Motor neuron (in vitro differentiated cells): ENCODE measurements around the gene CFAP107. TPM values are rescaled to one million over a fixed set of nuclear protein-coding genes. Genes with fewer than 3 reads are reported as not detected.

Experiments
- ATAC-seq, 8 experiments: fragments of 200-7000 bp; cut with Tn5 transposase; replicated peaks in 6 of 8; 2 replicates each; pipeline ENCODE4 v1.8.0; 2021; ENCODE audit warnings: mild to moderate bottlenecking in 8 of 8, moderate library complexity in 8 of 8
- H3K27ac ChIP-seq, 2 donors: fragments of 250-450 bp; sonication (Bioruptor Pico); 2 replicates each; pipeline ENCODE4 v1.9.0; 2021; ENCODE audit warnings: antibody characterized with exemption in 2 of 2, mild to moderate bottlenecking in 2 of 2, moderate library complexity in 1 of 2
- H3K4me1 ChIP-seq, 2 donors: fragments of 250-450 bp; sonication (Bioruptor Pico); replicated peaks in 1 of 2; 2 replicates each; pipeline ENCODE4 v1.6.1; 2021; ENCODE audit warnings: antibody characterized with exemption in 2 of 2, mild to moderate bottlenecking in 2 of 2, moderate library complexity in 1 of 2
- H3K4me3 ChIP-seq, 5 donors: fragments of 250-450 bp; sonication (Bioruptor Pico); 2 replicates each; pipeline ENCODE4 v1.9.0; 2021; ENCODE audit warnings: antibody characterized with exemption in 5 of 5, mild to moderate bottlenecking in 5 of 5, moderate library complexity in 4 of 5
- WGBS, 10 experiments: fragments of 450-650 bp; shearing (Covaris generic); methylation state at CpG; one replicate each; pipeline ENCODE4 v1.0.0; 2022; 5-methylcytosine and 5-hydroxymethylcytosine counted together
- in situ Hi-C, 9 experiments: fragments of 400-800 bp; cut with MboI; loops; one replicate each; pipeline ENCODE4 v1.15.0; 2021; ENCODE audit warnings: low sequenced_read_pairs in 9 of 9, low pct_unique_long_range_greater_than_20kb in 2 of 9; ENCODE audit not compliant: unreplicated experiment in 9 of 9
- total RNA-seq, 8 experiments: library from RNA; unstranded; fragments of 300-600 nt; gene quantifications; 2 replicates each; pipeline versions ENCODE4 v1.2.3 to v1.2.4, GENCODE V29; 2022

Gene CFAP107
- total RNA-seq, 8 experiments from 2014 or later = 0.05 to 16.8 (median 0.47) TPM; not detected in 2

DNA sequence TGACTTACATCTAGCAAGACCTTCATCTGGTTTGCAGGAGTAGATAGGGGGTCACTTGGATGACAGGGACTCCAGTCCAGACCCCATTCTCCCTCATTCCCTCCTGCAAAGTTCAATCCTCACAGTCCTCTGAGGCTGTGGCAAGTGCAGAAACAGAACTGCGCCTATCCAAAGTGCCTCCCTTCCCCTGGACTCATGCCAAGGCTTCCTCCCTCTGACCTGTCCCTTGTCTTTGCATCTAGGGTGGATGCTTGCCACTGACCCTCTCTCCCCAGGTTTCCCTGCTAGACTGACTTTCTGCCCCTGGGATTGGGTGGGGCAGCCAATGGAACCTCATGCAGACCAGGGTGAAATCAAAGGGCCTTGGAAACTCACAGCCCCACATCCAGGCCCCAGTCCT is 63.9 kb downstream of the CFAP107 start:
- WGBS, 10 experiments = 0 to 80% (median 50%) methylated on average over 1 of the region's 1 CpG; no CpG with 5 or more reads in 5 of the 10 experiments
- H3K4me1 ChIP-seq = no peaks in the 10 kb centered on the region
- no peak overlapping the region for H3K27ac ChIP-seq
- no peak for ATAC-seq
- no peak overlapping the region for H3K4me3 ChIP-seq
- in situ Hi-C loops = no loop called here

DNA sequence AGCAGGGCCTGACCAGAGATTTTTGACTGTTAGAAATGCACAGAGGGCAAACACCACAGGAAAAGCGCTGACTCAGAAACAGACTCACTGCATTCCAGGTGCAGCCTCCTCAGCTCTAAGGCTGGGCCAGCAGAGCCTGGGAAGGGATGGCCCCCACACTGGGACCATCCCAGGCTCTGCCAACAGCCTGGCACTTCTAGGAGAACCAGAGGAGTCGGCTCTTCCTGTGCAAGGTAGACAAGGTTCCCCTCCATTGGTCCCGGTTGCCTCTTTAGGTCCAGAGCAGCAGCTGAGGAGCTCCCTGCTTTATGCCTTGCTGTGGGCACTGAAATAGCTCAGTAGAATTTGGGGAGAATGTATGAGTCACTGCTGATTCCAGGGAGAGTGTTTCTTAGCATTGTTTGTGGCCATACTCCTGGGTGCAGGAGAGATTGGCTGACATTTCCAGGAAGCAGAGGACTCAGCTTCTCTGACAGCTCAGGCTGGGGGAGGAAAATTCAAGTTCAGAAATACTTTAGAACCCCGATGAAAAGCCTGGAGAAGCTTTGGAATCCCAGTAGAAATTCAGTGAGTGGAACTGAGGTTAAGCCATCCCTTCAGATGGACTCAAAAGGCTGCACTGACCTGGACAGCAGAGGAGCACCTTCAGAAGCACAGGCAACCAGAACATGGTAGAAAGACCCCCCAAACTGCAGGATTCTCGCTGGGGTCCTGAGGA is 64.8 kb downstream of the CFAP107 start:
- Histone ChIP-seq H3K4me1 (no peaks in the 10 kb centered on the region), H3K4me3 (no peak overlapping the region), H3K27ac (no peak overlapping the region)
- WGBS, 10 experiments = 0 to 92% (median 28%) methylated on average over 1 to 5 of the region's 5 CpGs; no CpG with 5 or more reads in 1 of the 10 experiments
- ATAC-seq = no peak
- in situ Hi-C loops = no loop called here

DNA sequence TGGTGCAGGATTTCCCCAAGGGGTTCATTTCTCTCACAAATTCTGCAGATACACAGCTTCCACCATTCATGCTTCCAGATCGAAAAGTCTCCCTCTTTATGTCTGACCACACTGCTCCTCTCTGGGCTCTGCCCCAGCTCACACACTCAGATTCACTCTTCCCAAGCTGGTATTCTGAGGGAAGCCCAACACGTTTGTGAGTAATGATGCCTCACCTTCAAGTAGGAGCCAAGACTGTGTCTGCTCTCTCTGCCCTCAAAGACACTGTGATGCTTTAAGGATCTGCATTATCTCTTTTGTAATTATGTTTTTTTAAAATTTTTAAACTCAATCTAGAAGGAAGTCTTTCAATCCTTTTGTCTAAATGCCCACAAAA is 65.4 kb downstream of the CFAP107 start:
- in situ Hi-C loops = no loop called here
- H3K27ac ChIP-seq = no peak overlapping the region
- H3K4me1 ChIP-seq = no peaks in the 10 kb centered on the region
- H3K4me3 ChIP-seq = no peak overlapping the region
- WGBS, 10 experiments = 11 to 40% (median 24%) methylated on average over 1 to 2 of the region's 2 CpGs; no CpG with 5 or more reads in 6 of the 10 experiments
- no peak for ATAC-seq

Other genes with a start within 250 kb of the CFAP107 start
- gene DHRS3, start 128.0 kb upstream of the CFAP107 start, total RNA-seq = 100 to 1,000 TPM in 4 of 8 experiments, 10 to 100 TPM in 4; 41.8 to 436 (median 115) TPM
- under 1 TPM in 4 of 8 experiments, not detected in 4; 0.21 to 0.49 (median 0.31) TPM for gene AADACL4, start 102.1 kb upstream of the CFAP107 start, total RNA-seq
- under 1 TPM in 4 of 8 experiments, not detected in 4; 0.10 to 0.38 (median 0.14) TPM for gene AADACL3, start 30.1 kb upstream of the CFAP107 start, total RNA-seq
- gene PRAMEF12, start 27.5 kb downstream of the CFAP107 start, total RNA-seq = under 1 TPM in 5 of 8 experiments, not detected in 3; 0.14 to 0.86 (median 0.21) TPM
- under 1 TPM in 4 of 8 experiments, not detected in 4; 0.18 to 0.66 (median 0.25) TPM for gene PRAMEF1, start 45.2 kb downstream of the CFAP107 start, total RNA-seq
- gene PRAMEF11, start 85.2 kb downstream of the CFAP107 start, total RNA-seq = under 1 TPM in 1 of 8 experiments, not detected in 7; 0.19 TPM
- under 1 TPM in 3 of 8 experiments, not detected in 5; 0.18 to 0.81 (median 0.31) TPM for gene HNRNPCL1, start 102.5 kb downstream of the CFAP107 start, total RNA-seq
- under 1 TPM in 2 of 8 experiments, not detected in 6; 0.21 to 0.52 TPM for gene PRAMEF2, start 110.9 kb downstream of the CFAP107 start, total RNA-seq
- under 1 TPM in 1 of 8 experiments, not detected in 7; 0.33 TPM for gene PRAMEF4, start 140.0 kb downstream of the CFAP107 start, total RNA-seq
- gene PRAMEF10, start 152.1 kb downstream of the CFAP107 start, total RNA-seq = under 1 TPM in 1 of 8 experiments, not detected in 7; 0.57 TPM
- gene PRAMEF7, start 170.4 kb downstream of the CFAP107 start, total RNA-seq = not detected
- gene PRAMEF6, start 201.4 kb downstream of the CFAP107 start, total RNA-seq = under 1 TPM in 2 of 8 experiments, not detected in 6; 0.17 to 0.38 TPM